NCI-H748 treated with DMSO at 0.1 percent for 48 hours (cell line): ENCODE data around the gene C10orf90.
A peak's percentile ranks its signal among the peaks of the same experiment; 100 is the strongest.

ENCODE experiments used
- DNase-seq: peaks from one replicate; lab custom pipeline; 2025; lab: John Stamatoyannopoulos, UW

C10orf90 gene

GRCh38 chr10:126538439-126539135 lies 131.9 kb downstream of the C10orf90 start:
- no peak for DNase-seq

- DNase-seq: no peak
Measured at GRCh38 chr10:126536656-126537055, 133.8 kb downstream of the C10orf90 start.

- DNase-seq: no peak
Measured at GRCh38 chr10:126536148-126536547, 134.3 kb downstream of the C10orf90 start.

GRCh38 chr10:126533644-126534043 lies 136.8 kb downstream of the C10orf90 start:
- no peak for DNase-seq

GRCh38 chr10:126528315-126528835 lies 142.1 kb downstream of the C10orf90 start:
- no peak for DNase-seq

GRCh38 chr10:126527645-126528314 lies 142.7 kb downstream of the C10orf90 start:
- DNase-seq: no peak

GRCh38 chr10:126525326-126525725 lies 145.2 kb downstream of the C10orf90 start:
- DNase-seq: no peak

- no peak for DNase-seq
Measured at GRCh38 chr10:126524526-126524925, 146.0 kb downstream of the C10orf90 start.

GRCh38 chr10:126523071-126523470 lies 147.4 kb downstream of the C10orf90 start:
- DNase-seq: no peak

- no peak for DNase-seq
Measured at GRCh38 chr10:126521399-126521798, 149.1 kb downstream of the C10orf90 start.

- no peak for DNase-seq
Measured at GRCh38 chr10:126520751-126521317, 149.7 kb downstream of the C10orf90 start.

- DNase-seq: no peak
Measured at GRCh38 chr10:126519992-126520391, 150.5 kb downstream of the C10orf90 start.

- no peak for DNase-seq
Measured at GRCh38 chr10:126519185-126519584, 151.3 kb downstream of the C10orf90 start.

- DNase-seq: no peak
Measured at GRCh38 chr10:126518218-126519080, 152.0 kb downstream of the C10orf90 start.

- no peak for DNase-seq
Measured at GRCh38 chr10:126516515-126516914, 154.0 kb downstream of the C10orf90 start.

- no peak for DNase-seq
Measured at GRCh38 chr10:126511917-126512479, 158.5 kb downstream of the C10orf90 start.

GRCh38 chr10:126509182-126509581 lies 161.3 kb downstream of the C10orf90 start:
- no peak for DNase-seq

GRCh38 chr10:126508535-126509040 lies 161.9 kb downstream of the C10orf90 start:
- DNase-seq: no peak

- no peak for DNase-seq
Measured at GRCh38 chr10:126504761-126505112, 165.8 kb downstream of the C10orf90 start.

- DNase-seq: peak; percentile 11
Measured at GRCh38 chr10:126504063-126504760, 166.3 kb downstream of the C10orf90 start.
